Measurements from ENCODE around the gene LRCOL1.

Gene LRCOL1

GRCh38 chr12:132581348-132582057 is 28.9 kb downstream of the LRCOL1 start:
- DNase-seq, result no peak

DNA sequence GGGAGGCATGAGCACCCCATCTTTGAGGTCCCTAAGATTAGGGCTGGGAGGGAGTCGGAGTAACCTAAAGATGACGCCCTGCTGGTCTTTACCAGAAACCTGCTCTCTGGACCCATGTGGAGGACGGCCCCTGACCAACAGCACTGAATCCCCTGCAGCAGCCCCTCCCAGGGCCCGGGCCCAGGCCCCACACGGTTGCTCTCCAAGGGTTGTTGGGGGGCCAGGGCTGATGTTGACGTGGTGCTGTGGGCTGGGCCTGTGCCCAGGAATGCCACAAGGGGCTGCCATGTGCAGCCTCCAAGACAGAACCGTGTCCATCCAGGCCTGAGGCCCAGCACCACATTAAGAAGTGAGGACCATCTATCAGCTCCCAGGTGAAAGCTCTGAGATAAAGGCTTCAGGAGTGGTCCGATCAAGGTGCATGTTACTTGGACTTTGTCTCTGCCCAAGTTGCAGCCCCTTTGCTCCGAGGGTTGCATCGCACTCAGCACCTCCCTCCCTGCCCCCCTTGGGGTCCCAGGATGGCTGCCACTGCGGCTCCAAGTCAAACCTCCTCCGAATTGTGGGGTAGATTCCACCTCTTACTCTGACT is 29.6 kb downstream of the LRCOL1 start:
- no peak for DNase-seq

GRCh38 chr12:132579744-132580143 is 30.6 kb downstream of the LRCOL1 start:
- DNase-seq, result no peak

DNA sequence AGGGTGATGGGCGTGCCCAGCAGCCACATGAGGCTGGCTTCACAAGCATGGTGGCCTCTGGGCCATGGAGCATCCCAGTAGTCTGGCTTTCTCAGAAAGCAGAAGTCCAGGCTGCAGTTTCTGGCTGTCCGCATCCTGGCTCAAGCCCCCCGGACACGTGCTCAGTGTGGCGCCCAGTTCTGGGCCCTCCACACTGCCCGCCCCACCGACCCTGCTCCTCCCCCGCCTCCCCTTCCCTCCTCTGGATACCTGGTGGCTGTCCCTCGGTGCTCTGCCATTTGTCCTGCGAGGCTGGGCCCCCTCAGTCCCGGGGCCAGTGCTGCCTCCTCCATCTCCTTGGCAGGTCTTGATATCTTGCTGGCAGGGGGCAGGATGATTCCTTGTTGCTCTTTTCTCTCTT is 31.6 kb downstream of the LRCOL1 start:
- no peak for DNase-seq

DNA sequence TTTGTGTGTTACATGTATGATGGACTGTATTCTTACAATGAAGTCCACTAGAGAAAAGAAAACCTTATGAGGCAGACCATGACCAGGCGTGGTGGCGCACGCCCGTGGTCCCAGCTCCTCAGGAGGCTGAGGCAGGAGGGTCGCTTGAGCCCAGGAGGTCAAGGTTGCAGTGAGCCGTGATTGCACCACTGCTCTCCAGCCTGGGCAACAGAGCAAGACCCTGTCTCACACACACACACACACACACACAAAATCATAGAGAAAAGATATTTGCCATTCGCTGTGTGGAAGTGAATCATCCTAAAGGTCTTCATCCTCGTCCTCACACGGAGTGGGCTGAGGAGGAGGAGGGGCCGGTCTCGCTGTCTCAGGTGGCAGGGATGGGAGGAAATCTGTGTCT is 32.3 kb downstream of the LRCOL1 start:
- DNase-seq, result no peak

DNA sequence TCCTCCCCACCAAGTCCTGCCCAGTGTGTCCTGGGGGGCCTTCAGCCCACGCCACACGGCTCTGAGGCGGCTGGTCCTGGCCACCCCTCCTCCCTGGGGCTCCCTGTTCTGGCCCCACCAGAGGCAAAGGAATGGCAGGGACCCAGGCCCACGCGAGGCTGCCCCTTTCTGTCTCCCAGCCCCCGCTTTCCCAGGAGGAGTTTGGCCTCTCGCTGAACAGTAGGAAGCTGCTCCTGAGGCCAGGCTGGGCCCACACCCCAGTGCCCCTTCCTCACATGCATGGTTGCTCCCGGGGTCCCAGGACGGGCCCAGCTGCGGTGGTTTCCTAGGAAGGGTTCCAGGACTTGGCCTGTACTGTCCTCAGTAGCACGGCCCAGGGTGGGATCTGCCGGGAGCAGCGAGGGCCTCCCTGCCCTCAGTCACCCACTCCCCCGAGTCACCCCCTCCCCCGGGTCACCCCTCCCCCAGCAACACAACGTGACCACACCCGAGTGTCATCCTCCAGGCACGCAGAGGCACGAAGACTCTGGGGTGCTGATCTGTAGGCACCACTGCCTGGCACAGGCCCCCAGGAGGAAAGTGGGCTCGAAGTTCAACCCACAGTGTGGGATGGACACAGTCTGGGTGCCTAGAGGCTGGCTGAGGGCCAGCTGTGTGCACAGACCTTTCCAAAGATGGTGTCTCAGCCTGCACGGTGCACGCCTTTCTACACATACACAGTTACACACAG is 33.0 kb downstream of the LRCOL1 start:
- DNase-seq, result no peak

DNA sequence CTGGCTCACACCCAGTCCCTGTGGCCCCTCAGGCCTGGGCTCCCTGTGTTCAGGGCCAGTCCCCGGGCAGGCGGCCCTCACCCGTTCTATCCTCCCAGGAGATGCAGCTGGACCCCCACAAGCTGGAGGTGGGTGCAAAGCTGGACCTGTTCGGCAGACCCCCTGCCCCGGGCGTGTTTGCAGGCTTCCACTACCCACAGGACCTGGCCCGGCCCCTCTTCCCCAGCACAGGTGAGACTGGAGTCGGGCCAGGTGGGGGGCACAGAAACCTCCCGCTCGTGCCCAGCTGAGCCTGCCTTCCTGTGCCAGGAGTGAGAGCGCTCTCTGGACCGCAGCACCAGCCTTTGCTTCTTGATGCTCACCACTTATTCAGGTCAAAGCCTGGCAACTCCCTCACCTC is 33.7 kb downstream of the LRCOL1 start:
- DNase-seq, result no peak

DNA sequence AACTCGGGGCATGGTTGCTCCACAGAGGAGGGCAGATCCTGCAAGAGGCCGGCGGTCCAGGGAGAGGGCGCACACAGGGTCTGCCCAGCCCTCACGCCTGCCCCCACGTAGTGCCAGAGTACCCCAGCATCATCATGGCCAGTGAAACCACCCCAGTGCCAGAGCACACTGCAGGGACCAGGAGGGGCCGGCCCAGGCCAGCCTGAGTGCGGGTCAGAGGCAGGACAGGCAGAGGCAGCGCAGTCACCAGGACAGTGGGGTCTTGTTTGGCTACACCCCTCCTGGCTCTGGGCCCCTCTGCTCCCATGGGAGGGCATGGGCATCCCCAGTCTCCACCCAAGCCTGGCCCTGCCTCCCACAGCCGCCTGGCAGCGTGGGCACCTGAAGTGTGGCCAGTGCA is 34.7 kb downstream of the LRCOL1 start:
- DNase-seq, result no peak

DNA sequence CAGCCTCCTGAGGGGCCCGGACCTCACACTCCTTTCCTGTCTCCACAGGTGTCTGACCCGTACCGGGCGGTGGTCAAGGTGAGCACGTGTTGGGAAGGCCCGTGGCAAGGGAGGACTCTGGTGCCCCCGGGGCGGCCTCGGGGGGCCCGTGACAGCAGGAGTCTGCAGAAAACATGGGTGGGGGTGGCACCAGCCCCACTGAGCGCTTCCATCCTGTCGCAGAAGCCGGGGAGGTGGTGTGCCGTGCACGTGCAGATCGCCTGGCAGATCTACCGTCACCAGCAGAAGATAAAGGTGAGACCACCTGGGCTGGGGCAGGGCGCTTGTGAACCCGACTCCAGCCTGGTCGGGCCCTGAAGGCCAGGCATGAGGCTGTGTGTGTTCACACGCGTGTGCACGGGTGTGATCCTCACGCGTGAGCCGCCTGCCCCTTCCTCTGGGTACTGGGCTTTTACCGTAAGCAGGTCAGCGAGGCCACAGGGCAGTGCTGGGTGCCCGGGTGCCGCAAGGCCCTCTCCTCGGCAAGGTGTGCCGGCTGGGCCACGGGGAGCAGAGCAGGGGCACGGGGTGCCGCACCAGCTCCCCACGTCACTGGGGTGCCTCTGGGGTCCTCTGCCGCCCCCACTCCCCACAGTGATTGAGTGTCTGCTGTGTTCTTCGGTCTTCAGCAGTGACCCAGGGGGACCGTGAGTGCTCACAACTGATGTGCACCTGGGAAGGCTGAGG is 35.9 kb downstream of the LRCOL1 start:
- no peak for DNase-seq

- DNase-seq, result no peak
These were observed 37.3 kb downstream of the LRCOL1 start for GRCh38 chr12:132572801-132573760.

DNA sequence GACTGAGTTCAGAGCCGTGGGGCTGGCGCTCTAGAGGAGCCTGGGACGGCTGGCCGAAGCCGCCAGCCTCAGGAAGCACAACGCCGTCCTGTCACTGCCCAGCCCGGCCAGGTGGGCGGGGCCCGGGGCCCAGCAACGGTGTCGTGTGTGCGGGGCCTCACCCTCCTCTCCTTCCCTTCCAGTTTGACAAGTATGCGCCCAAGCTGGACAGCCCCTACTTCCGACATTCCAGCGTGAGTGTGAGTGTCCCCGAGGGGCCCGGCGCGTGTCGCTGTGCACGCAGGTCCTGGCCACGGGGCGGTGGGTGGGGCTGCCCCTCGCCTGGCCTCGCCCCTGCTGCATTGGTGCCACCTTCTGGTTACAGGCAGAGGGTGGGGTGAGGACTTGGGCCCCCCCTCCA is 38.3 kb downstream of the LRCOL1 start:
- no peak for DNase-seq

DNA sequence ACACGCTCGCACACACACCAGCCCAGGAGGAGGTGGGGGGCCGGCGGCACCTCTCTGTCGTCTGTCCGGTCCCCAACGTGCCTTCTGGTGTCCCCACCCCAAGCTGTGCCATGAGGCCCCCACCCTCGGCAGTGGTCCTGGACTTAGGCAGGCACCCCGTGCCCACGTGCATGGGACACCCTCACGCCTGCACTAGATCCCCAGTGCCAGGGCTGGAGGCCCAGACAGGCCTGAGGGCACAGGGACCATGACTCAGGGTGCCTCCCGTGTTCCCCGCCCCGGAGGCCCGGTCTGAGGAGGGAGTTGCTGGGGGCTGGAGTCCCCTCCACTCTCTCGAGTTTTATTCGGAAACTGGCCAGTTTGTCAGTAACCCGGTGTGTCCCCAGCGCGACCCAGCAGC is 38.8 kb downstream of the LRCOL1 start:
- no peak for DNase-seq

DNA sequence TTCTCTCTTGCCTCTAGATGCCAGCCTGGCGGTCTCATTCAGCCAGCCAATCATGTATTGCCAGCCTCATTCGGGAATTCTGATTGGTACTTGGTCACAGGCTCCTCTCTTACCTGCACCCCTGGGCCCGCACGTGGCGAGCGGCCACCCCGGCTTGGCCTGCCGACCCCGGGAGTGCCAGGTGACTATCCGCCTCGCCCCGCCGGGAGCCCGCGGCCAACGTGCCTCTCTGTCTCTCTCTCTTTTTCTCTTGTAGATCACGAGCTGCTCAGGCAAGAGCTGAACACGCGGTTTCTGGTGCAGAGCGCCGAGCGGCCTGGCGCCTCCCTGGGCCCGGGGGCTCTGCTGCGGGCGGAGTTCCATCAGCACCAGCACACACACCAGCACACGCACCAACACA is 39.3 kb downstream of the LRCOL1 start:
- DNase-seq, result no peak

- no peak for DNase-seq
These were observed 39.7 kb downstream of the LRCOL1 start for GRCh38 chr12:132570635-132571034.

GRCh38 chr12:132569856-132570480 is 40.4 kb downstream of the LRCOL1 start:
- DNase-seq, result no peak

GRCh38 chr12:132568826-132569480 is 41.4 kb downstream of the LRCOL1 start:
- DNase-seq, result no peak

- DNase-seq, result no peak
These were observed 42.1 kb downstream of the LRCOL1 start for GRCh38 chr12:132568301-132568700.

DNA sequence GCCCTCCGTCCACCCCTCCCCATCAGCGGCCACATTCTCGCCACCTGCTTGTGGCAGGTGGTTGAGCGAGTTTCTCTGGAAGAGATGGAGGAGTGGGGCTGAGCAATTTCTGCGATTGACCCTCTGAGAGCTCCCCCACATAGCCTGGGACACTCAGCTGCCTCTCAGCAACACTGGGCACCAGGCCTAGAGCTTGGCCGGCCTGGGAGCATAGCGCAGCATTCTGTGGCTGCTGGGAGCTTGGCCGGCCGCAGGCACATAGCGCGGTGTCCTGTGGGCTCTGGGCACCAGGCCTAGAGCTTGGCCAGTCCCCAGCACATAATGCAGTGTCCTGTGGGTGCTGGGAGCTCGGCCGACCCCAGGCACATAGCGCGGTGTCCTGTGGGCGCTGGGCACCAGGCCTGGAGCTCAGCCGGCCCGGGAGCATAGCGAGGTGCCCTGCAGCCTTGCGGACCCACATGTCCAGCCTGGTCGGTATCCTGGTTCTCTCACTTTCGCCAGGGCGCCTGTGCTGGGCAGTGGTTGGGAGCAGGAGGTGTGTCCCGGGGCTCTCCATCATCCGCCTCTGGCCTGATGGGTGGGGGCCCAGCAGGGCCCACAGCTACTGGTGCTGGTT is 43.8 kb downstream of the LRCOL1 start:
- no peak for DNase-seq

- DNase-seq, result no peak
These were observed 45.0 kb downstream of the LRCOL1 start for GRCh38 chr12:132565365-132565764.

- DNase-seq, result no peak
These were observed 46.5 kb downstream of the LRCOL1 start for GRCh38 chr12:132563911-132564310.

DNA sequence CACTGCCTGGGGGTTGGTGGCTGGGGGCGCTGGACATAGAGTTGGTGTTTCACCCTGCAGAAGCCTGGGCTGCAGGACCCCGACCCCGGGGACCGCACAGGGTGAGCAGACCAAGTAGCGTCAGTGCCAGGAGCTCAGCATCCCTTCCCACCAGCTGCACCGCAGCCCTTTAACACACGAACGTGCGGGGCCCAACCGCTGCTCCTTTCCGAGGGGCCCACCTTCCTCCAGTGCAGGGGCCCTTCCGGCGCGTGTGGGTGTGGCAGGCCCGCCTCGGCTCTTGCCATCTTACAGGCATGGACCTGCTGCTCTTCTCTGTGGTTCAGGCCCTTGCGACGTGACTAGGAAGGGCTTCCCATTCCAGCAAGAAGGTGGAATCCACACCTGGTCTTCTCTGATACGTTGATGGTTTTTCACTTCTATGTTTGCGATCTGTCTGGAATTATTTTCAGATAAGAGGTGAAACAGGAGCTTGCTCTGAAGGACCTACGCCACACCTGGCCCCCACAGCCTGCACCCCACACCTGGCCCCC is 47.8 kb downstream of the LRCOL1 start:
- DNase-seq, result no peak

Measured in NCI-H1105 treated with DMSO at 0.1 percent for 48 hours (cell line).